GM23338 (cell line): ENCODE results near the gene SLC37A4.

Source experiments
- CREB1 ChIP-seq: fragments of 250-450 bp; sonication (Bioruptor Pico); IDR thresholded peaks from 2 replicates; pipeline ENCODE4 v1.5.0; 2020; ENCODE audit warnings: low read depth, mild to moderate bottlenecking, moderate library complexity
- CTCF ChIP-seq, 2 experiments: fragments of 200-600 bp in 1 of 2; sonication (generic) in 1 of 2; conservative IDR thresholded peaks; 2 replicates each; pipeline versions ENCODE4 v1.5.1 to v1.6.1; 2016 to 2017; ENCODE audit warnings: antibody characterized with exemption in 2 of 2, low read depth in 2 of 2, mild to moderate bottlenecking in 2 of 2, moderate library complexity in 1 of 2
- EZH2 ChIP-seq: fragments of 200-600 bp; sonication (generic); IDR thresholded peaks from one replicate; pipeline ENCODE4 v1.8.0; 2017; ENCODE audit warnings: antibody characterized with exemption, mild to moderate bottlenecking, low read depth; ENCODE audit not compliant: unreplicated experiment
- POLR2AphosphoS5 ChIP-seq: IDR thresholded peaks from 2 replicates; pipeline ENCODE4 v1.6.1; 2016; ENCODE audit warnings: antibody characterized with exemption, low read depth
- REST ChIP-seq: IDR thresholded peaks from one replicate; pipeline ENCODE4 v1.6.1; 2018; ENCODE audit warnings: antibody characterized with exemption; ENCODE audit not compliant: unreplicated experiment

- TF ChIP-seq CTCF (conservative IDR thresholded peaks at IDR 0.05; ENCODE audit: low read depth in 2 of 2), result no peak
- TF ChIP-seq POLR2AphosphoS5, result peak; percentile 10; the same call in 1 of the 2 replicates
- no peak for TF ChIP-seq CREB1 (CRISPR knock-in tag)
- no peak for TF ChIP-seq EZH2
- no peak for TF ChIP-seq REST
These were observed 16.3 kb downstream of the SLC37A4 start for GRCh38 chr11:119014209-119014924.
